ENCODE measurements around the gene RFX6. TPM values are rescaled to one million over a fixed set of nuclear protein-coding genes. Genes with fewer than 3 reads are reported as not detected.

The RFX6 gene
- total RNA-seq, 1 experiment from 2014 or later, result 1.3 TPM

DNA sequence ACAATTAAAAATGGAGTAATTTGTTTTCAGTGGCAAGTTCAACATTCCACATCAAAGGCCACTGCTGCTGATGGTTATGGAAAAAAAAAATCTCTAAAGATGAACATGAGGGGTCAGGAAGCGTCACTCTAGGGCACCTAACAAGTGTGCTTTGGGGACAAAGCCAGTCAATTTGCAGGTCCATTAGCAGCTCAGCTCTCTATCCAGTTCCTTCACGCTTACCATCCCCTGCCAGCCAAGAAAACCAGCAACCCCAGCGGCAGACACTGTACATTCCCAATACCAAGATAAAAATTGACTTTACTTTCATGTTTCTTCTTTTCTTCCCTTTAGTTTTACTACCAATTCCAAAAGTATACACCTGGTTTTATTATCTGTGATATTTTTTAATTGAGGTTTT is 10.1 kb downstream of the RFX6 start:
- H3K4me3 ChIP-seq (ENCODE audit: low read depth, low read length), result no peak overlapping the region
- H3K27me3 Mint-ChIP-seq (ENCODE audit: insufficient read depth, unreplicated experiment), result no peaks in the 10 kb centered on the region
- ChIA-PET POLR2A (no interaction called here), CTCF (no interaction called here)
- H3K4me1 ChIP-seq, result peaks cover 9% of the 10 kb centered on the region
- no peaks in the 10 kb centered on the region for H3K36me3 Mint-ChIP-seq (ENCODE audit: insufficient read depth, unreplicated experiment)
- H3K27me3 ChIP-seq (replicated peaks; ENCODE audit: control insufficient read depth, insufficient read depth, low read length), result no peaks in the 10 kb centered on the region
- no peak for DNase-seq
- TF ChIP-seq, protein P1, sequence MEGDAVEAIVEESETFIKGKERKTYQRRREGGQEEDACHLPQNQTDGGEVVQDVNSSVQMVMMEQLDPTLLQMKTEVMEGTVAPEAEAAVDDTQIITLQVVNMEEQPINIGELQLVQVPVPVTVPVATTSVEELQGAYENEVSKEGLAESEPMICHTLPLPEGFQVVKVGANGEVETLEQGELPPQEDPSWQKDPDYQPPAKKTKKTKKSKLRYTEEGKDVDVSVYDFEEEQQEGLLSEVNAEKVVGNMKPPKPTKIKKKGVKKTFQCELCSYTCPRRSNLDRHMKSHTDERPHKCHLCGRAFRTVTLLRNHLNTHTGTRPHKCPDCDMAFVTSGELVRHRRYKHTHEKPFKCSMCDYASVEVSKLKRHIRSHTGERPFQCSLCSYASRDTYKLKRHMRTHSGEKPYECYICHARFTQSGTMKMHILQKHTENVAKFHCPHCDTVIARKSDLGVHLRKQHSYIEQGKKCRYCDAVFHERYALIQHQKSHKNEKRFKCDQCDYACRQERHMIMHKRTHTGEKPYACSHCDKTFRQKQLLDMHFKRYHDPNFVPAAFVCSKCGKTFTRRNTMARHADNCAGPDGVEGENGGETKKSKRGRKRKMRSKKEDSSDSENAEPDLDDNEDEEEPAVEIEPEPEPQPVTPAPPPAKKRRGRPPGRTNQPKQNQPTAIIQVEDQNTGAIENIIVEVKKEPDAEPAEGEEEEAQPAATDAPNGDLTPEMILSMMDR (IDR thresholded peaks at IDR 0.05; ENCODE audit: insufficient read depth in 1 of 2, low read depth in 1 of 2, low read length in 1 of 2, severe bottlenecking in 1 of 2, unreplicated experiment in 1 of 2), result no peak
- no peaks in the 10 kb centered on the region for H3K36me3 ChIP-seq (ENCODE audit: control insufficient read depth, insufficient read depth, low read length)
- no peaks in the 10 kb centered on the region for H3K9me3 ChIP-seq
- H3K4me1 Mint-ChIP-seq (ENCODE audit: low read depth, unreplicated experiment), result no peaks in the 10 kb centered on the region
- H3K9me3 Mint-ChIP-seq (ENCODE audit: unreplicated experiment), result no peaks in the 10 kb centered on the region
- no peak overlapping the region for H3K4me3 Mint-ChIP-seq (ENCODE audit: unreplicated experiment)
- BruUV-seq (replicated peaks), result no TSS peak
- intact Hi-C loops (cut with micrococcal nuclease; ENCODE audit: unreplicated experiment), result loop anchor here (5.0 kb wide), 1 partner anchor 45 kb away; no protein-coding TSS in a partner anchor
- no peak overlapping the region for H3K27ac Mint-ChIP-seq (ENCODE audit: unreplicated experiment)

GRCh38 chr6:116887894-116888293 is 10.9 kb downstream of the RFX6 start:
- ChIA-PET POLR2A (no interaction called here), CTCF (no interaction called here)
- Histone ChIP-seq H3K4me3 (ENCODE audit: low read depth, low read length) (no peak overlapping the region), H3K27me3 (replicated peaks; ENCODE audit: control insufficient read depth, insufficient read depth, low read length) (no peaks in the 10 kb centered on the region), H3K36me3 (ENCODE audit: control insufficient read depth, insufficient read depth, low read length) (no peaks in the 10 kb centered on the region), H3K4me1 (peaks cover 9% of the 10 kb centered on the region), H3K9me3 (no peaks in the 10 kb centered on the region)
- BruUV-seq (replicated peaks), result no TSS peak
- H3K4me1 Mint-ChIP-seq (ENCODE audit: low read depth, unreplicated experiment), result no peaks in the 10 kb centered on the region
- no peaks in the 10 kb centered on the region for H3K27me3 Mint-ChIP-seq (ENCODE audit: insufficient read depth, unreplicated experiment)
- TF ChIP-seq, protein P1 (IDR thresholded peaks at IDR 0.05; ENCODE audit: insufficient read depth in 1 of 2, low read depth in 1 of 2, low read length in 1 of 2, severe bottlenecking in 1 of 2, unreplicated experiment in 1 of 2), result no peak
- intact Hi-C loops (cut with micrococcal nuclease; ENCODE audit: unreplicated experiment), result loop anchor here (2.0 to 5.0 kb wide), 2 partner anchors 15 to 44 kb away; no protein-coding TSS in a partner anchor
- no peak overlapping the region for H3K27ac Mint-ChIP-seq (ENCODE audit: unreplicated experiment)
- no peak overlapping the region for H3K4me3 Mint-ChIP-seq (ENCODE audit: unreplicated experiment)
- no peaks in the 10 kb centered on the region for H3K36me3 Mint-ChIP-seq (ENCODE audit: insufficient read depth, unreplicated experiment)
- DNase-seq, result no peak
- no peaks in the 10 kb centered on the region for H3K9me3 Mint-ChIP-seq (ENCODE audit: unreplicated experiment)

DNA sequence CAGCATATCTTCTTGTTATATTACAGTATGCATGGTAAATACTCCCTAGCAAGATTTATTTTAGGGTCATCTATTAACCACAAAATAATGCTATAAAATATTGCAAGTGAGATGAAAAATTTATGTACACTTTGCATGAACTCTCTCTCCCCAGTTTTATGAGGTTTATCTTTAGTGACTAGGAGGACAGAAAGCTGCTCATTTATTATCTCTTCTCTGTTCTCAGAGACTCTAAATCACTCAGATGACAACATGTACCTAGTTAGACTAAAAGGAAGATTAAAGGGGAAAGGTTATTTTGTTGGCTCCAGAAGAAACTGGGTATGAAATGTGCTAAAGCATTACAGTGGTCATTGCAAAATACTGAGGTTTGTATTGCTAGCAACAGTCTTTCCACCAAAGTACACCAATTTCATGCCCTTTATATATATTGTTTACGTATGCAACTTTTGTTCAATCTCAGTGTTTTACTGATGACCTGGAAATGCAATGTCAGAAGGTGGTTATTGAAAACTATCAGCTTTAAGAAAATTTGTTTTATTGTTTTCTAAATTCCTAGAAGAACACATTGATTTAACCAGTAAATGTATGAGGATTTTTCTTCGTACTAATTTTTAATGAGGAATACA is 11.8 kb downstream of the RFX6 start:
- DNase-seq, result no peak
- TF ChIP-seq, protein P1 (IDR thresholded peaks at IDR 0.05; ENCODE audit: insufficient read depth in 1 of 2, low read depth in 1 of 2, low read length in 1 of 2, severe bottlenecking in 1 of 2, unreplicated experiment in 1 of 2), result no peak
- ChIA-PET CTCF (no interaction called here), POLR2A (no interaction called here)
- no peaks in the 10 kb centered on the region for H3K4me1 Mint-ChIP-seq (ENCODE audit: low read depth, unreplicated experiment)
- H3K27me3 Mint-ChIP-seq (ENCODE audit: insufficient read depth, unreplicated experiment), result no peaks in the 10 kb centered on the region
- H3K9me3 Mint-ChIP-seq (ENCODE audit: unreplicated experiment), result no peaks in the 10 kb centered on the region
- H3K9me3 ChIP-seq, result no peaks in the 10 kb centered on the region
- H3K4me1 ChIP-seq, result peaks cover 9% of the 10 kb centered on the region
- BruUV-seq (replicated peaks), result no TSS peak
- H3K4me3 Mint-ChIP-seq (ENCODE audit: unreplicated experiment), result no peak overlapping the region
- H3K27ac Mint-ChIP-seq (ENCODE audit: unreplicated experiment), result no peak overlapping the region
- intact Hi-C loops (cut with micrococcal nuclease; ENCODE audit: unreplicated experiment), result loop anchor here (2.0 to 5.0 kb wide), 2 partner anchors 14 to 43 kb away; no protein-coding TSS in a partner anchor
- no peaks in the 10 kb centered on the region for H3K36me3 Mint-ChIP-seq (ENCODE audit: insufficient read depth, unreplicated experiment)
- H3K36me3 ChIP-seq (ENCODE audit: control insufficient read depth, insufficient read depth, low read length), result no peaks in the 10 kb centered on the region
- H3K4me3 ChIP-seq (ENCODE audit: low read depth, low read length), result no peak overlapping the region
- H3K27me3 ChIP-seq (replicated peaks; ENCODE audit: control insufficient read depth, insufficient read depth, low read length), result no peaks in the 10 kb centered on the region

All from Caco-2 (cell line).